Cardiac muscle cell (in vitro differentiated cells and primary cell): Measurements from ENCODE around the gene ARHGEF10L. TPM values are rescaled to one million over a fixed set of nuclear protein-coding genes. Genes with fewer than 3 reads are reported as not detected.

ENCODE experiments used
- DNase-seq, 2 donors: peaks; one replicate each; pipeline versions ENCODE4 v3.0.0 to v3.0.0-alpha.2; 2010 to 2017; ENCODE audit warnings: low read depth in 1 of 2, low spot score in 1 of 2
- H3K27ac ChIP-seq: fragments of 200-600 bp; sonication (generic); 2 replicates; pipeline ENCODE4 v1.5.1; 2016
- H3K27me3 ChIP-seq: fragments of 200-600 bp; sonication (generic); 2 replicates; pipeline ENCODE4 v1.6.0; 2016; ENCODE audit warnings: control low read depth
- H3K36me3 ChIP-seq: fragments of 200-600 bp; sonication (generic); 2 replicates; pipeline ENCODE4 v1.5.1; 2016; ENCODE audit warnings: control low read depth
- H3K4me1 ChIP-seq: fragments of 200-600 bp; sonication (generic); 2 replicates; pipeline ENCODE4 v1.8.1; 2017; ENCODE audit warnings: low read depth, mild to moderate bottlenecking, mixed run types
- H3K4me3 ChIP-seq: fragments of 200-600 bp; sonication (generic); 2 replicates; pipeline ENCODE4 v1.5.1; 2016; ENCODE audit warnings: mild to moderate bottlenecking
- H3K9me3 ChIP-seq: fragments of 200-600 bp; sonication (generic); 2 replicates; pipeline ENCODE4 v1.5.1; 2017; ENCODE audit warnings: low read depth, mild to moderate bottlenecking, control low read depth
- CTCF ChIP-seq: IDR thresholded peaks from 2 replicates; pipeline ENCODE4 v1.5.1; 2012; ENCODE audit warnings: low read depth, mild to moderate bottlenecking, low read length
- polyA plus RNA-seq: library from polyadenylated mRNA; unstranded; fragments of >200 nt; fragmentation: Nextera tagmentation; extraction: Ambion mirVana; gene quantifications from 2 replicates; pipeline ENCODE4 v1.2.1, GENCODE V29; 2016
- total RNA-seq: library from RNA; depleted of rRNA; stranded (reverse); fragments of >200 nt; gene quantifications from 2 replicates; pipeline ENCODE4 v1.2.3, GENCODE V29; 2016

Gene ARHGEF10L
- total and polyA plus RNA-seq, 2 experiments from 2014 or later: 32.3 to 55.4 TPM

- no peaks in the 10 kb centered on the region for H3K9me3 ChIP-seq
- no peaks in the 10 kb centered on the region for H3K27me3 ChIP-seq
- peak overlapping the region; percentile 100 for H3K4me3 ChIP-seq
- H3K27ac ChIP-seq: peak overlapping the region; percentile 90
- H3K4me1 ChIP-seq: peaks cover 13% of the 10 kb centered on the region
- TF ChIP-seq CTCF: no peak
- DNase-seq: peak; percentile 48 to 61
- no peaks in the 10 kb centered on the region for H3K36me3 ChIP-seq
These were observed 930 bp downstream of the ARHGEF10L start for GRCh38 chr1:17540255-17541001.

- no peak overlapping the region for H3K27ac ChIP-seq
- no peaks in the 10 kb centered on the region for H3K27me3 ChIP-seq
- no peak for DNase-seq
- H3K36me3 ChIP-seq: no peaks in the 10 kb centered on the region
- no peaks in the 10 kb centered on the region for H3K9me3 ChIP-seq
- no peak for TF ChIP-seq CTCF
- H3K4me3 ChIP-seq: no peak overlapping the region
- H3K4me1 ChIP-seq: peaks cover 17% of the 10 kb centered on the region
These were observed 3.1 kb downstream of the ARHGEF10L start for GRCh38 chr1:17542645-17543044.

- Histone ChIP-seq H3K27ac (no peak overlapping the region), H3K36me3 (no peaks in the 10 kb centered on the region), H3K4me1 (peaks cover 8% of the 10 kb centered on the region), H3K9me3 (no peaks in the 10 kb centered on the region), H3K4me3 (no peak overlapping the region), H3K27me3 (no peaks in the 10 kb centered on the region)
- no peak for TF ChIP-seq CTCF
- DNase-seq: peak in 1 of 2 donors; percentile 67
These were observed 5.4 kb downstream of the ARHGEF10L start for GRCh38 chr1:17544776-17545350.

- no peaks in the 10 kb centered on the region for H3K27me3 ChIP-seq
- TF ChIP-seq CTCF: no peak
- H3K36me3 ChIP-seq: no peaks in the 10 kb centered on the region
- H3K4me1 ChIP-seq: peaks cover 8% of the 10 kb centered on the region
- DNase-seq: peak in 1 of 2 donors; percentile 67
- no peaks in the 10 kb centered on the region for H3K9me3 ChIP-seq
- no peak overlapping the region for H3K4me3 ChIP-seq
- no peak overlapping the region for H3K27ac ChIP-seq
These were observed 5.9 kb downstream of the ARHGEF10L start for GRCh38 chr1:17545356-17545755.

- Histone ChIP-seq H3K27ac (no peak overlapping the region), H3K36me3 (no peaks in the 10 kb centered on the region), H3K9me3 (no peaks in the 10 kb centered on the region), H3K4me3 (no peak overlapping the region), H3K4me1 (peaks cover 8% of the 10 kb centered on the region), H3K27me3 (no peaks in the 10 kb centered on the region)
- DNase-seq: peak in 1 of 2 donors; percentile 52
- no peak for TF ChIP-seq CTCF
These were observed 7.6 kb downstream of the ARHGEF10L start for GRCh38 chr1:17546946-17547670.
